DMS79 (cell line): ENCODE data around the gene RPL3.

Experiments
- DNase-seq: peaks from one replicate; lab custom pipeline; 2025; lab: John Stamatoyannopoulos, UW

Gene RPL3

GRCh38 chr22:39282645-39283321 is 36.6 kb downstream of the RPL3 start:
- DNase-seq = no peak

DNA sequence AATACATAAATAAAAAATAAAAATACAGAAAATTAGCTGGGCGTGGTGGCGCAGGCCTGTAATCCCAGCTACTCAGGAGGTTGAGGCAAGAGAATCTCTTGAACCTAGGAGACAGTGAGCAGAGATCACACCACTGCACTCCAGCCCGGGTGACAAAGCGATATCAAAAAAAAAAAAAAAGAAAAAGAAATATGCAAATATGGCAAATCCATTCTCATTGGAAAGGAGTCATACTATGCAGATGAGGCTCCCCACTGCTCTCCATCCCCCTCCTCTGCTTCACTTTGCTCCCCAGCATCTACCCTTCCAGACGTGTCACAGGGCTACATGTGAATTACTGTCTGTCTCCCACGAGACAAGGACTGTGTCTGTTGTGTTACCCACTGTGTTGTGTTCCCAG is 38.3 kb downstream of the RPL3 start:
- no peak for DNase-seq

DNA sequence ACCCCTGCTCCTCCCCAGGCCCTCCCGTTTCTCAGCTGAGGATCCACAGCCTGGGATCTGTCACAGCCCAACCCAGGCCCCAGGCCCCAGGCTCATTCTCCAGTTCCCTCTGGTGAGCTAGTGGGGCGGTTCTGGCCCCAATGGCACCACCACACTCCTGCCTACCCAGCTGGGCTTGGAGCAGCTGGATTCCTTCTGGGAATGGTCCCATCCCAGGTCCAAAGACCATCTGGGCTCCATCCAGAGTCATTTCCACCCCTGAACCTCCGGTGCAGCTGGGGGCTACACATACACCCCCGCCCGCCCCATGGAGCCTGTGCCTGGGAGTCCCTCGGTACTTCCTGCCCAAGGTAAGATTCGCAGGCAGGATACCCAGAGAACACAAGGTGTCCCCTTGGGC is 39.2 kb downstream of the RPL3 start:
- no peak for DNase-seq

DNA sequence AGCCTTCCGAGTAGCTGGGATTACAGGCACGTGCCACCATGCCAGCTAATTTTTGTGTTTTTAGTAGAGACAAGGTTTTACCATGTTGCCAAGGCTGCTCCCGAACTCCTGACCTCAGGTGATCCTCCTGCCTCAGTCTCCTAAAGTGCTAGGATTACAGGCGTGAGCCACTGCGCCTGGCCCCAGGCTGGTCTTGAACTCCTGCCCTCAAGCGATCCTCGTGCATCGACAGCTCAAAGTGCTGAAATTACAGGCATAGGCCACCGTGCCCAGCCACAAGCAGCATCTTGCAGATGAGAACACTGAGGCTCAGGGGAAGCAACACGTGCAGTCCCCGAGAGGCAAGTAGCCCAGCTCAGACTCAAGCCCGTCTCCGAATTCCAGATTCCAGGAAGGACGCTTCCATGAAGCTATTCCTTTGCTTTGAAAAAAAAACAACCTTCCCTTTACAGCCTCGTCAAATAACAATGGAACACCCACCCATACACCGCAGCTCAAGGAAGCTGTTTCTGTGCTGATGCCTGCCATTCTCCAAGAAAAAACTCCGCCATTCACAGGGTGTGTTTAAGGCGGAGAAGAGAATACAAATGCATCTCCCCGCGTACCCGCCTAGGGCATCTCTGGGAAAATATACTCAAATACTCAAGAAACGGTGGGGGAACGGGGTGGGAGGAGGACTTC is 40.1 kb downstream of the RPL3 start:
- DNase-seq = no peak

DNA sequence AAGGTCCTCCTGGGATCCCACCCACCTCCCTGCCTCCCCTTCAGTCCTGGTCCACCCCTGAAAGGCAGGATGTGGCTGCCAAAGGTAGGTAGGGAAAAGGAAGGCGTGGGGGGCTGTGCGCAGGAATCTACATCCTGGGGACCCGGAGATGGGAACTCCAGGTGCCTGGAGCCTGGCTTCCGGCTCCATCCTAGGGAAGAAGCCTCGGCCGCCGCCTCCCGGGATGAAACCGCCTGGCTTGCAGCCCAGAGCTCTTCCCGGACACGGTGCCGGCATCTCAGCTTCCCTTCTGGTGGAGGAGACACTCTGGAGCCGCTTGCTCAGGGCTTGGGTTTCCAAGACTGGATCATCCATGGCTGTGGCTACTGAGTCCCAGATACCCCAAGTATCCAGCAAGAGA is 41.4 kb downstream of the RPL3 start:
- no peak for DNase-seq

- DNase-seq = no peak
These were observed 42.2 kb downstream of the RPL3 start for GRCh38 chr22:39277142-39277607.

GRCh38 chr22:39276440-39277141 is 42.8 kb downstream of the RPL3 start:
- DNase-seq = no peak

GRCh38 chr22:39275814-39276439 is 43.5 kb downstream of the RPL3 start:
- DNase-seq = no peak

GRCh38 chr22:39273950-39274887 is 45.2 kb downstream of the RPL3 start:
- DNase-seq = no peak

GRCh38 chr22:39270792-39271191 is 48.6 kb downstream of the RPL3 start:
- no peak for DNase-seq

DNA sequence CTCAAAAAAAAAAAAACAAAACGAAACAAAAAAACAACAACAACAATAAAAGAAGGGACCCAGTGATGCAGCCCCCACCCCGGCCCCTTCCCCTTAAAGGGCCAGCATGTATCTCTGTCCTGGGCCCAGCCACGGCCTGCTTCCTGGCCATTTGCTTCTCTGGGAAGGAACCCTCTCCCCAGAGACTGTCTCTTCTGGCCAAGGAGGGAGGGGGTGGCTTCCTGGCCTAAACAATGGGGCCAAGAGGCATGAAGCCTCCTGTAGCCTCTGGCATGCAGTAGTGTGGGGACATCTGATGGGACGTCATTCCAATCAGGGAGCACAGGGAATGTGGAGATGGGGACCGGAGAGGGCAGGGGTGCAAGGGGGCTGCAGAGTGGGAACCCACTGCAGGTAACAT is 49.1 kb downstream of the RPL3 start:
- no peak for DNase-seq

- DNase-seq = no peak
These were observed 50.2 kb downstream of the RPL3 start for GRCh38 chr22:39269095-39269790.

DNA sequence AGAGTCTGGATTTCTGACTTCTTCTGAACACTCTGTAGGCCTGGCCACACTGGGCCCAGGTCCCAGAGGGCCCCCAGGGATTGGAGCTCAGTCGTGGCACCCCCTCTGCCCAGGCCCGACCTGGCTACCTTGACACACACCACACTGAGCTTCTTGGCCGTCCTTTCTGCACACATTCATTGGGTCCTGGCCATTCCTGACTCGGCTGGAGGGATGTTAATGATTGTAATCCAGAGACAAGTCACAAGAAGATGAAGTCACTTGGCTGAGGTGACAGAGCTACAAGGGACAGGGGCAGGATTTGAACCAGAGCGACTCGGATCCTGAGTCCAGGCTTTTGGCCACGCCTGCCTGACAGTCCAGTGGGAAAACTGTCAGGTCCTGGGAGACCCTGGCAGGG is 50.8 kb downstream of the RPL3 start:
- DNase-seq = no peak

- DNase-seq = no peak
These were observed 51.4 kb downstream of the RPL3 start for GRCh38 chr22:39267974-39268373.

DNA sequence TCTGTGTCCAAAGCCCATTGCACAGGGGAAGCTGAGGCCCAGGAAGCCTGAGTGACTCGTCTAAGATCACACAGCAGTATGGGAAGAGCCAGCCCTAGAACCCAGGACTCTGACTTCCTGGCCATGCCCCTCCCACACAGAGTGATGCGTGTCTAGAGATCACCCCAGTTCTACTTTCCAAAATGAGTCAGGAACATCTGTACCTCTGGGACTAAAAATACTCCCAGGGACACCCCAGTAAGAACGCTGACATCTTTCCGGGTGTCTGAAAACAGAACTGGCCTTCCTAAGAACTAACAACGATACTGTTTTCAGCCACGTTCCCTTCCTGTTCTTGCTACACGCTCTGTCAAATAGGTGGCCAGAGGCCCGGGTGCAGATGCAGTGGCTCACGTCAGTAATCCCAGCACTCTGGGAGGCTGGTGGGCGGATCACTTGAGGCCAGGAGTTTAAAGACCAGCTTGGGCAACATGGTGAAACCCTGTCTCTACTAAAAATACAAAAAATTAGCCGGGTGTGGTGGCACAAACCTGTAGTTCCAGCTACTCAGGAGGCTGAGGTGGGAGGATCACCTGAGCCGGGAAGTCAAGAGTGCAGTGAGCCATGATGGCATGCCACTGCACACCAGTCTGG is 52.9 kb downstream of the RPL3 start:
- DNase-seq = no peak

DNA sequence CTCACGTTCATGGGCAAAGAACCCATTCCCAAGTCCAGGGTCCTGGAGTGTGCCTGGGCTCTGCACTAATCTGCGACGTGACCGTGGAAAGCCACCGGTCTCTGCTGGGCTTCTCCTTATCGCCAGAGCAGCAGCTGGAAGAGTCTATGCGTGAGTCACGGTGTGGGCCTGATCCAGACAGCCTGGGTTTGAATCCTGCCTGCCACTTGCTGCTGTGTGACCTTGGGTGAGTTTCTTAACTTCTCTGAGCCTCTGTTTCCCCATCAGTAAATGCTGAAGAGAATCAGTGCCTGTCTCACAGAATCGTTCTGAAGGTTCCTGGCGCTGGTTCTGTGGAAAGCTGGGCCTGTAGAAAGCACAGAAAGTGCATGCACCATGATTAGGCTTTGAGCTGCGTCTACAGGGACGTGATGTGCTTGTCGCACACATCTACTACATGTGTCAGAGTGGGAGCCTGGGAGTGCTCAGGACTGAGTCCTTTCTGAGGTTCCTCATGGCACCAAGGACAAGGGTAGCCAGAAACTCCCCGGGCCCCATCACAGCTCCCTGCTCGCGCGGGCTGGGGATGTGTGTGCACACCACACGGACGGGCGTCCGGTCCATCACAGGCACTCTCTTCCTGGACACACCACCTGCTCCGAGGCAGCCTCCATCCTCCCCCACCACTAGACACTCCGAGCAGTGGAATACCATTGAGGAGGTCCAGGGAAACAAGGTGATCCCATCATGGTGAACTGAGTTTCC is 54.1 kb downstream of the RPL3 start:
- no peak for DNase-seq

GRCh38 chr22:39264349-39265038 is 54.9 kb downstream of the RPL3 start:
- no peak for DNase-seq

DNA sequence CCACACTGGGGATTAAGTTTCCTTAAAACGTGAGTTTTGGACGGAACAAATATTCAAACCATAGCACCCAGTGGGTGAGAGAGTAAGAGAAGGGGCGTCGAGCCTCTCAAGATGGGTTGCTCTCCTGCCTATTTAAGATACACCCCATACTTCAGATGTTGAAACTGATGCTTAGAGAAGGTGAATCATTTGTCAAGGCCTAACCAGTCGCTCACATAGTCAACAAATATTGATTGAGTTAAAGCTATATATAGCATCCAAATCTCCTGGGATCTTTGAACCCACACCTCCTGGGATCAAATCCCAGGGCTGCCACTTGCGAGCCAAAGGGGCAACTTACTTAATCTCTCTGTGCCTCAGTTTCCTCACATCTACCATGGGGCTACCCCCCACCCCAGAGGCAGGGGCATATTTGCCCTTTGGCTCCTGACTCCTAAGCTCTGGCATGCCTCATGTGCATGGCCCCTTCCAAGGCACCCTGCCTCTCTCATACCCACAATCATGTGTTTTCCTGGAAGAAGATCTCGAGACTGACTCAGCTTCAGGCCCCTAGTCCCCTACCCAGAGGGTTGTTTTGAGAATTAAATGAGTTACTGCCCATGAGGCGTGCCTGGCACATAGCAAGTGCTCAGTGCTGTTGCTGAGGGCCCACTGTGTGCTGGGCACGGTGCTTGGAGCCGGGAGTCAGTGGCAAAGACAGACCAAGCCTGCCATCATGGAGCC is 55.6 kb downstream of the RPL3 start:
- DNase-seq = no peak
